WTC11 (cell line): ENCODE results near the gene HINFP.

ENCODE experiments used
- ARID4B ChIP-seq: sonication (generic); formaldehyde crosslinking; IDR thresholded peaks from 2 replicates; pipeline ENCODE4 v1.8.0; 2023; ENCODE audit warnings: missing genetic modification reagents, mild to moderate bottlenecking, borderline replicate concordance
- CTCF ChIP-seq: fragments of 200-600 bp; IDR thresholded peaks from 2 replicates; pipeline ENCODE4 v1.8.0; 2022; ENCODE audit warnings: antibody characterized with exemption
- ETV6 ChIP-seq: sonication (generic); formaldehyde crosslinking; IDR thresholded peaks from 2 replicates; pipeline ENCODE4 v1.8.1; 2022; ENCODE audit warnings: mild to moderate bottlenecking, missing genetic modification reagents
- FOXP4 ChIP-seq: sonication (generic); formaldehyde crosslinking; IDR thresholded peaks from 2 replicates; pipeline ENCODE4 v1.8.0; 2022; ENCODE audit warnings: mild to moderate bottlenecking, missing genetic modification reagents
- GABPB1 ChIP-seq: sonication (generic); formaldehyde crosslinking; IDR thresholded peaks from 2 replicates; pipeline ENCODE4 v1.8.1; 2023; ENCODE audit warnings: mild to moderate bottlenecking, missing genetic modification reagents
- JUN ChIP-seq: sonication (generic); formaldehyde crosslinking; IDR thresholded peaks from 2 replicates; pipeline ENCODE4 v1.8.0; 2023; ENCODE audit warnings: mild to moderate bottlenecking, missing genetic modification reagents
- MLX ChIP-seq: sonication (generic); formaldehyde crosslinking; IDR thresholded peaks from 2 replicates; pipeline ENCODE4 v1.8.1; 2023; ENCODE audit warnings: mild to moderate bottlenecking, missing genetic modification reagents, moderate library complexity
- NR3C1 ChIP-seq: sonication (generic); formaldehyde crosslinking; conservative IDR thresholded peaks from 2 replicates; pipeline ENCODE4 v1.8.1; 2023; ENCODE audit warnings: low read depth, mild to moderate bottlenecking, missing genetic modification reagents
- OVOL2 ChIP-seq: fragments of 250-450 bp; sonication (Bioruptor Pico); IDR thresholded peaks from 2 replicates; pipeline ENCODE4 v1.9.0; 2021; ENCODE audit warnings: mild to moderate bottlenecking, borderline replicate concordance
- PREB ChIP-seq: sonication (generic); formaldehyde crosslinking; IDR thresholded peaks from 2 replicates; pipeline ENCODE4 v1.8.1; 2022; ENCODE audit warnings: mild to moderate bottlenecking, missing genetic modification reagents, moderate library complexity, borderline replicate concordance
- SP1 ChIP-seq: sonication (generic); formaldehyde crosslinking; conservative IDR thresholded peaks from 2 replicates; pipeline ENCODE4 v1.8.1; 2022; ENCODE audit warnings: missing genetic modification reagents
- ZNF512 ChIP-seq: sonication (generic); formaldehyde crosslinking; IDR thresholded peaks from 2 replicates; pipeline ENCODE4 v1.8.1; 2022; ENCODE audit warnings: missing genetic modification reagents, borderline replicate concordance
- ZSCAN18 ChIP-seq: fragments of 250-450 bp; sonication (Bioruptor Pico); IDR thresholded peaks from 2 replicates; pipeline ENCODE4 v2.1.2; 2022; ENCODE audit warnings: mild to moderate bottlenecking, moderate library complexity

- TF ChIP-seq ETV6 (CRISPR knock-in tag), result no peak
- no peak for TF ChIP-seq CTCF
- no peak for TF ChIP-seq FOXP4
- TF ChIP-seq OVOL2, result no peak
- TF ChIP-seq ARID4B, result no peak
- TF ChIP-seq ZSCAN18 (CRISPR knock-in tag), result no peak
- no peak for TF ChIP-seq ZNF512 (CRISPR knock-in tag)
- TF ChIP-seq NR3C1 (CRISPR knock-in tag), result no peak
- no peak for TF ChIP-seq GABPB1 (CRISPR knock-in tag)
- no peak for TF ChIP-seq PREB (CRISPR knock-in tag)
- no peak for TF ChIP-seq SP1
- no peak for TF ChIP-seq MLX (CRISPR knock-in tag)
- TF ChIP-seq JUN (CRISPR knock-in tag), result no peak
Observed at GRCh38 chr11:119116235-119116594, 5.2 kb upstream of the HINFP start.
